ENCODE measurements around the gene CUEDC1.

The CUEDC1 gene

DNA sequence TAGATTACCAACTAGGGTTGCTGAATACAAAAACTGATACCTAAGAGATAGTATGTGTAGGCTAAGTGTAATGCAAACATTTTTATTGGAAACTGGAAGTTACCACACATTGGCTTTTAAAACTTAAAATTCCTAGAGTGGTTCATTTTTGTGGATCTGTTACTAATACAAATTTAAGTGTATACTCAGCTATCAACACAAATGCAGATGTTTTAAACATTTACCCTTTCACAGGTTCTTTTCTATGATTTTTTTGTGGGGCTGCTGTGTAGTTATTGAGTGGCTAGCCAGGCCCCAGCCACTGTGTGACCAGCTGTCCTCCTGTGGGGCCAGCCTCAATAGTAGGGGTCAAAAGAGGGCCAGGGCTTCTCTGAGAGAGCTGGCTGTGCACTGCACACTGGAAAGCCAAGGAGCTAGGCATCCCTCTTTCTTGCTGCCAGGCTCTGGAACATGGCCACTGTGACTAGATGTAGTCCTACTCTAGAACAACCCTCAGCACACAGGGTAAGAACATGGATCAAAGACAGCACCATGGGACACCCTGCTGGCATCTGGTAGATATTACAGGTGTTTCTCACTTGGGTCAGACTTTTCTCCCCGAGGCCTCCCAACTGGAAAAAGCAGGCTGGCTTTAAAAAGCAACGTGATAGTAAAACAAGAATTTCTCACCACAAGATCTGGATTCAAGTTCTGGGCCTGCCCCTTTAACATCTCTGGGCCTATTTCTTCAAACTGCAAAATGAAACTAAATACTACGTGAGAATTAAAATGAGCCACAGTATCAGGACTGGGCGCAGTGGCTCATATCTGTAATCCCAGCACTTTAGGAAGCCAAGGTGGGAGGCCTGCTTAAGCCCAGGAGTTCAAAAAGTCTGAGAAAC, 40.1 kb upstream of the CUEDC1 start:
- FAIRE-seq (peak; percentile 82), DNase-seq (ENCODE audit: insufficient read length, low spot score) (peak; percentile 25)
- TF ChIP-seq POU2F2 (IDR thresholded peaks at IDR 0.05; ENCODE audit: low read depth, low read length) (peak; percentile 68; the same call in 1 of the 2 replicates), POLR2A (IDR thresholded peaks at IDR 0.05; ENCODE audit: low read depth, low read length) (peak; percentile 72), PAX5 (IDR thresholded peaks at IDR 0.05; ENCODE audit: insufficient read depth, low read length, severe bottlenecking) (no peak), POLR2AphosphoS5 (IDR thresholded peaks at IDR 0.05; ENCODE audit: low read depth, low read length) (peak; percentile 82)

DNA sequence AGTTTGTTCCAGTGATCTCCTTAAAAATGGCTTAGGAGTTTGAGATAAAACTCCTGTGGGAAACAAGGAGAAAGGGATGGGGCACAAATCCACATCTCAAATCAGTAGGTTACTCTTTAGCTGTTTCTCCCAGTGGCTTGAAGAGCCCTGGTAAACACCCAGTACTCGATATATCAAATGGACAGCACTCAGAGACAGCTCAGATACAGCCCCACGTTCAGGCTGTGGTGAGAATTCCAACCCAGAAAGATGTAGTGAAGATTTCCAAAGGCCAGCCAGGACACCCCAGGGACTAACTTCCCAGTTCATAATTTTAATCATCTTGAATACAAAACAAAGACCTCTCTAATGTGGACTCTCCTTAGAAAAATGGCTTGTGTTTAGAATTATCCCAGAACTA, 39.2 kb upstream of the CUEDC1 start:
- DNase-seq (ENCODE audit: insufficient read length, low spot score) (no peak), FAIRE-seq (no peak)
- TF ChIP-seq POLR2AphosphoS5 (IDR thresholded peaks at IDR 0.05; ENCODE audit: low read depth, low read length): no peak
- TF ChIP-seq POU2F2 (IDR thresholded peaks at IDR 0.05; ENCODE audit: low read depth, low read length): no peak
- TF ChIP-seq TAF1 (IDR thresholded peaks at IDR 0.05; ENCODE audit: low read depth, low read length): no peak
- TF ChIP-seq SPI1 (IDR thresholded peaks at IDR 0.05; ENCODE audit: low read depth, low read length): no peak
- TF ChIP-seq PAX5 (IDR thresholded peaks at IDR 0.05; ENCODE audit: insufficient read depth, low read length, severe bottlenecking): no peak
- TF ChIP-seq POLR2A (IDR thresholded peaks at IDR 0.05; ENCODE audit: low read depth, low read length): no peak

DNA sequence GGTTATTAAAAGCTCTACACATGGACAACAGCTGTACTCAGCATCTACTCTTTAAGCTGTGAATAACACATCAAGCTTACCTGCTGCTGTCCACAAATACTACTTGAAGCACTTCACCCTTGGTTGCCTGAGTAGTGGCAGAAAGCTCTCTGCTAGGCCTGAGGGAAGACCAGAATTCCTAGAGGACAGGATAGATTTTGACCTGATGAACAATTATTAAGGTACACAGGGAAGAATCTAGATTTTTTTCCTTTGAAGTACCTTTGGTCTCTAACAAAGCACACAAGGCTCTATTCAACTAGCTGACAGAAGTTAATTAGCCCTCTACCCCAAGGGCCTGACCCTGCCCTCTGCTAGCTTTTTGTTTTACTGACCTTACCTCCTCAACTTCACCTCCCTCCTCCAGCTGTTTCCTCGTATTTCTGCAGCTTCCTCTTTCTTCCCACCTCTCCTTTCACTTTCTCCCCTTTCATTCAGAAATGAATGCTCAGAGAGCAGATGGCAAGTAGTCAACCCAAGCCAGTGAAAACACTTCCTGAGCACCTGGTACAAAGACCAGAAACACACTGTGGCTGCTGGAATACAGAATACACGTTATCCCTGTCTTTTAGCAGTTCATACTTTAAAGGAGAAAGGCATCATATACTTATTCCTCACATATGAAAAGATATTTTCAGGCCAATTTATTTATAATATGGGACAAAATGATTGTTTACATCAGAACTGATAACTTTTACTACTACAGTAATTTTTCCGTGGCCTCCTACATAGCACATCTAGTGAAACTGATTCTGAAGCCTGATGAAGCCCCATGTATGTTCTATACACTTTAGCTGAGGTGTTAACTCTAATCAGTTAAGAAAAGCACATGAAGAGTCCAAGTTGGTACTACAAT, 38.5 kb upstream of the CUEDC1 start:
- no peak for FAIRE-seq
- TF ChIP-seq POU2F2 (IDR thresholded peaks at IDR 0.05; ENCODE audit: low read depth, low read length): 0 out of 2 replicates have a peak, but pooled peaks have one; percentile 31
- TF ChIP-seq POLR2A (IDR thresholded peaks at IDR 0.05; ENCODE audit: low read depth, low read length): peak; percentile 70
- TF ChIP-seq SPI1 (IDR thresholded peaks at IDR 0.05; ENCODE audit: low read depth, low read length): peak; percentile 74
- peak; percentile 81 for TF ChIP-seq POLR2AphosphoS5 (IDR thresholded peaks at IDR 0.05; ENCODE audit: low read depth, low read length)
- no peak for TF ChIP-seq TAF1 (IDR thresholded peaks at IDR 0.05; ENCODE audit: low read depth, low read length)
- TF ChIP-seq PAX5 (IDR thresholded peaks at IDR 0.05; ENCODE audit: insufficient read depth, low read length, severe bottlenecking): no peak
- DNase-seq (ENCODE audit: insufficient read length, low spot score): no peak

DNA sequence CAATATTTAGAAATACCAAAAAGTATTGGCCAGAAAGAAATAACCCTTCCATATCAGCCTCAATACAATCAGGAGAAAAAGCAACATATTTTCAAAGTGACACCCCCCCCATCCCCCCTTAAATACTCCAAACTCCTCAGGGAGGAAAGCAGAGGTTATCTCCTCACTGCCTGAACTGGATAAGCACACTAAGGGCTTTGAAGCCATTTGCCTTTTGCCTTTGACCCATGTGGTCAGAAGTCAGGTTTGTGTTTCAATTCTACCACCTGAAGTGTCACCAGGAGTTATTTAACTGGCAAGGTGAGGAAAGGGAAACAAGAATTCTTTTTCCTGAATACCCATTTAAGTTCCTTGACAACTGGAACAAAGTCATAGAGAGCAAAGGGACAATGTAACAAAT, 36.3 kb upstream of the CUEDC1 start:
- 0 out of 2 replicates have a peak, but pooled peaks have one; percentile 23 for TF ChIP-seq POLR2AphosphoS5 (IDR thresholded peaks at IDR 0.05; ENCODE audit: low read depth, low read length)
- no peak for TF ChIP-seq TAF1 (IDR thresholded peaks at IDR 0.05; ENCODE audit: low read depth, low read length)
- DNase-seq (ENCODE audit: insufficient read length, low spot score) (no peak), FAIRE-seq (no peak)

DNA sequence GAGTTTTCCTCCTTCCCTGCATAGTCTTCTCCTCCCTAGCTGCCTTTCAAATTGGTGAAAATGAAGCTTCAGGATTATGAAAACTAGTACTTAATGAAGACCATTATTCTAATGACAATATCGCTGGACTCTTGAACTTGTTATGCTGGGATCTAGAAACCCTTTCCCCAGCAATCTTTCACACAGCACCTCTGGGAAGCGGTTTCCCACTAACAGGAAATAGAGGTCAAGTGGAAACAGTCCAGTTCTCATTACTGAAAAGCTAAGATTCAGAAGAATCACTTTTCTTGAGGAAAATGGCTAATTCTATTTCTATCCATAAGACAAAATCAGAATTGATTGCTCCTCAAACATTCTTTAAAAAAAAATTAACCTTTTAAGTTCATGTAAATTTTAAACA, 34.8 kb upstream of the CUEDC1 start:
- FAIRE-seq: no peak
- TF ChIP-seq PAX5 (IDR thresholded peaks at IDR 0.05; ENCODE audit: insufficient read depth, low read length, severe bottlenecking): no peak

DNA sequence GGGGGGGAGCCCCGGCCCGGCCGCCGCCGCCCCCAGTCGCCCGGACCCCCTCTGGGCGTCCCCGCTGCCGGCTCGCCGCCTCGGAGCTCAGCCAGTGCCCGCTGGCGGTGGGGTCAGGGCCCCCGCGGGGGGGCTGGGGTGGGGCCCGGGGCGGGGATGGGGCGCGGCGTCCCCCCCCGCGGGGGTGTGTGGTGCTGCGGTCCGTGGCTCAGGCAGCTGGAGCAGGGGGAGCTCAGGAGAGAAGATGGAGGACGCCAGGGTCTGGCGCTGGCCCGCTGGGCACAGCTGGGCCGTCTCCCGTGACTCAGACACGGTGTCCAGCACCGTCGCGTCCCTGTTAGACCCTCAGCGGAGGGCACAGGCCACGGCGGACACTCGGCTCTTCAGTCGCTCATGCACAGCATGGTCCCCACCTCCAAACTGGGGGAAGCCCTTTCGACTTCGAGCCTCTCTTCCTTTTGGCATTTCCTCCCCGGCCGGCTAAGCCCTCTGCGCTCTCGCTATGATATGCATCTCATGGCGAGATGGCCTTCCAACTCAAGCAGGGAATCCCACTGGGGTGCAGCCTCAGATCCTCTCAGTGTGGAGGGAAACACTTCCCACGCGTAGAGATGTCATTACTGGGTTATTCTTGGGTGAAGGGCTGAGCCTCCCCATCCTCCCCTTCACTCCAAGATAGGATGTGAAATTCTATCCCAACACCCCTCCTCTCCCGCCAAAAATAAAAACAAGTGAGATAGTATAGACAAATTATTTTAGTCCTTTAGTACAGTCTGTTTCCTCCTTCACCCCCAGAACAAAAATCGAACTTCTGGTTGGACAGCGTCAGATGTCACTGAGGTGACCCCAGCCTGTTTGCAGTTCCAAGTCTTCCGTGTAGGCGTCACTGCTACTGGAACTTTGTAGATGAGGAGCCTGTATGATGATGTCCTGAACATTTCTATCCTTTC, 33.4 kb upstream of the CUEDC1 start:
- peak; percentile 74 for DNase-seq (ENCODE audit: insufficient read length, low spot score)
- peak; percentile 67 for FAIRE-seq
- peak; percentile 80; the same call in 1 of the 2 replicates for TF ChIP-seq TAF1 (IDR thresholded peaks at IDR 0.05; ENCODE audit: low read depth, low read length)
- peak; percentile 91 for TF ChIP-seq POLR2A (IDR thresholded peaks at IDR 0.05; ENCODE audit: low read depth, low read length)
- TF ChIP-seq POU2F2 (IDR thresholded peaks at IDR 0.05; ENCODE audit: low read depth, low read length): peak; percentile 76
- TF ChIP-seq SPI1 (IDR thresholded peaks at IDR 0.05; ENCODE audit: low read depth, low read length): no peak
- peak; percentile 93 for TF ChIP-seq POLR2AphosphoS5 (IDR thresholded peaks at IDR 0.05; ENCODE audit: low read depth, low read length)
- no peak for TF ChIP-seq PAX5 (IDR thresholded peaks at IDR 0.05; ENCODE audit: insufficient read depth, low read length, severe bottlenecking)

More for the DNA sequence above, 34.8 kb upstream of the CUEDC1 start:
- DNase-seq (ENCODE audit: insufficient read length, low spot score): no peak

DNA sequence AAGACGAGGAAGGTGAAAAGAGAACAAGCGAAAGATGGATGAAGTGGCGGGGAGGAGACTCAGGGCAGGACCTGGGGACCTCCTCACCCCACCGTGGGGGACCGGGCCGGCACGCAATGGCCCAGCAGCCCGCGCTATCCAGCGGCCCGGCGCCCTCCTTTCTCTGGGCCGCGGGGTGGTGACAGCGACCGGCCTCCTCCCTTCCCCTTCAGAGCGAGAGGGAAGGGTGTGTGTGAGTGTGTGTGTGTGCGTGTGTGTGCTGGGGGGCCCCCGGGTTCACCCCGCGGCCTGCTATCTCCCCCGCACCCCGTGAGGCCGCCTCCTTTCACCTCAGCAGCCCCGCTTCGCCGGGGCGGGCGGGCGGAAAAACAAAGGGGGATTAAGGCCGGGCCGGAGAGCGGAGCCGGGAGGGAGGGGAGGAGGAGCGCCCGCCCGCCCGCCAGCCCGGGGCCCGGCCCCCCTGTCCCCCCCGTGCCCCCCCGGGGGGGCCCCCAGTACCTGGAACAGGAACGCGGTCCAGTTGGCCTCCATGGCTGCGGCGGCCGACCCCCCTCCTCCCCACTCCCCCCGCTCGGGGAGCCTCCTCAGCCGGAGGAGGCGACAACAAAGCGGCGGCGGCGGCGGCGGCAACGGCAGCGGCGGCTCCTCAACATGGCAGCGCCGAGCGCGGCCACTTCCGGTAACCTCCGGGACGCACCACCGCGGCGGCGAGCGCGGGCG, 32.5 kb upstream of the CUEDC1 start, which contains the start of gene VEZF1:
TSS of gene VEZF1 (minus strand) at position 674 of the 720 bp plus-strand sequence. CDS start at position 531, 143 bp downstream.
- DNase-seq (ENCODE audit: insufficient read length, low spot score) (peak; percentile 73), FAIRE-seq (peak; percentile 31)
- TF ChIP-seq POLR2A (IDR thresholded peaks at IDR 0.05; ENCODE audit: low read depth, low read length) (no peak), SPI1 (IDR thresholded peaks at IDR 0.05; ENCODE audit: low read depth, low read length) (no peak), POLR2AphosphoS5 (IDR thresholded peaks at IDR 0.05; ENCODE audit: low read depth, low read length) (no peak), PAX5 (IDR thresholded peaks at IDR 0.05; ENCODE audit: insufficient read depth, low read length, severe bottlenecking) (no peak), POU2F2 (IDR thresholded peaks at IDR 0.05; ENCODE audit: low read depth, low read length) (no peak), TAF1 (IDR thresholded peaks at IDR 0.05; ENCODE audit: low read depth, low read length) (no peak)

DNA sequence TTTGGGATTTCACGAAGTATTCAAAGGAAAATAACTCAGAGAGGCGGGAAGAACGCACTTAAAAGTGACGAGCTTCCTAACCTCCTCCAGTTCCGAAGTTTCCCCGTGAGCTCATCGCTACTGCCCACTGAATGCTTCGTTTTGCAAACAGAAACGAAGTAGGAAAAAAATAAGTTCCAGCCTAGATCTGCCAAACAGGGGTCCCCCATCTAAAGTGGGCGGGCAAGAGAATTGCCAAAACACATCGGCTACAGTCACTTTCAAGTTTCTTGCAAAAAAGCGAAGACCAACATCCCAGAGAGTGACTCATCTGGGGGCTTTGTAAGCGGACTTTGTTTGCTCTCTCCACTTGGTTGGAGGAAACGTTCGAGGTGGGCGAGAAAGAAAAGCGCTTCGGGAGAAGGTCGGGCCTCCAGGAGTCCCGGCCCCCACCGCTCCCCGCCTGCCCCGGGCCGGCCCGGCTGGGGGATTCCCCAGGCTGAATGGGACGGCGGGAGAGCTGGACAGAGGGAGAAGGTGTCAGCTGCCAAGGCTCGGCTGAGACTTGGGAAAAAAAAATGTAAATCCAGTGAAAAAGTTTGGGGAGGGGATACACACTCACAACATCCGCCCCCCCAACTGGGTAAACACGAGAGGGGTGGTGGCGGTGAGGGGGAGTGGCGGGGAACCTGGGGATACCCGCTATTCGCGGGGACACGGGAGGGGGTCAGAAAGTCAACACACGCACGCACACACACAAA, 31.8 kb upstream of the CUEDC1 start:
- no peak for TF ChIP-seq POLR2A (IDR thresholded peaks at IDR 0.05; ENCODE audit: low read depth, low read length)
- no peak for TF ChIP-seq SPI1 (IDR thresholded peaks at IDR 0.05; ENCODE audit: low read depth, low read length)
- TF ChIP-seq TAF1 (IDR thresholded peaks at IDR 0.05; ENCODE audit: low read depth, low read length): no peak
- no peak for TF ChIP-seq POU2F2 (IDR thresholded peaks at IDR 0.05; ENCODE audit: low read depth, low read length)
- TF ChIP-seq PAX5 (IDR thresholded peaks at IDR 0.05; ENCODE audit: insufficient read depth, low read length, severe bottlenecking): no peak
- TF ChIP-seq POLR2AphosphoS5 (IDR thresholded peaks at IDR 0.05; ENCODE audit: low read depth, low read length): no peak
- FAIRE-seq (peak; percentile 16), DNase-seq (ENCODE audit: insufficient read length, low spot score) (no peak)
